HG03469 (cell line): ENCODE data around the gene ANKRD16.
"Not testable (repeated sequence)": the region's sequence is repeated elsewhere in the genome, so short reads cannot be mapped to it uniquely, and the experiment has no call there.

Experiments used
- ATAC-seq: cut with Tn5 transposase; IDR thresholded peaks from one replicate; pipeline ENCODE4 v1.9.1; 2021; ENCODE audit warnings: mild to moderate bottlenecking, moderate library complexity, moderate number of reproducible peaks; ENCODE audit not compliant: unreplicated experiment

ANKRD16 gene

GRCh38 chr10:5889624-5890451, at the start of gene ANKRD16, which contains the start of gene FBH1:
Gene ANKRD16, minus strand, starts transcription at chr10:5889893. Its CDS starts 539 bp downstream, at chr10:5889354.
Gene FBH1, plus strand, starts transcription at chr10:5890243. Its CDS starts 103 bp downstream, at chr10:5890346.
- peak; percentile 83 for ATAC-seq

DNA sequence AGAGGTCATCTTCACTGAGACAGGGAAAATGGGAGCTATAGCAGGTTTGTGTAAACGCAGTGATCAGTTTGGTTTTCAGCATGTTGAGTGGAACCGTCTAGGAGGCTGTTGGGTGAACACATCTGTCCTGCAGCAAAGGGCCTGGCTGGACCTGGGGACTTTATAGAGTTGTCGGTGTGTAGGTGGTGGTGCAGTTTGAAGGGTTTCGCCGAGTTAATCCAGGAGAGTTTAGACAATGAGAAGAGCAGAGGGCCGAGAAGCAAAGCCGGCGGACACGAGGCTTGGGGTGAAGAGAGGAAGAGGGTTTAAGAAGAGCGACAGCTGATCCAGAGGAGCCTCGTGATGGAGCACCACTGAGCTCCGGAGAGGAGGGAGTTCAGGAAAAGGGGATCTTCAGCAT, 48.6 kb upstream of the ANKRD16 start:
- ATAC-seq: no peak

DNA sequence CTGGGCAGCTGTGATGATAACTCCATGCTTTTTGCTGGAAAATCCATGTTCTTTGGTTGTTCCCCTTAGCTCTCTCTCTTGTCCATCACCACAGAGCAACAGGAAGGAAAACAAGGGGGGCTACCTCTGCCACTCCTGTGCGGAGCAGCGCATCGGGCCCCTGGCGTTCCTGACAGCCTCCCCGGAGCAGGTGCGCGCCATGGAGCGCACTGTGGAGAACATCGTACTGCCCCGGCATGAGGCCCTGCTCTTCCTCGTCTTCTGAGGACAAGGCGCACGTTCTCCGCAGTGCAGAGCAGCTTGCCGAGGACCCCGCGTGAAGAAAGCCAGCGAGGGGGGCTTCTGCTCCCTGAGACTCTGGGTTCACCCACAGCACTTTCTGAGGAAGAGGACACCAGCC, 47.3 kb upstream of the ANKRD16 start:
- ATAC-seq: no peak

- ATAC-seq: no peak
Observed at GRCh38 chr10:5935628-5936027, 45.9 kb upstream of the ANKRD16 start.

DNA sequence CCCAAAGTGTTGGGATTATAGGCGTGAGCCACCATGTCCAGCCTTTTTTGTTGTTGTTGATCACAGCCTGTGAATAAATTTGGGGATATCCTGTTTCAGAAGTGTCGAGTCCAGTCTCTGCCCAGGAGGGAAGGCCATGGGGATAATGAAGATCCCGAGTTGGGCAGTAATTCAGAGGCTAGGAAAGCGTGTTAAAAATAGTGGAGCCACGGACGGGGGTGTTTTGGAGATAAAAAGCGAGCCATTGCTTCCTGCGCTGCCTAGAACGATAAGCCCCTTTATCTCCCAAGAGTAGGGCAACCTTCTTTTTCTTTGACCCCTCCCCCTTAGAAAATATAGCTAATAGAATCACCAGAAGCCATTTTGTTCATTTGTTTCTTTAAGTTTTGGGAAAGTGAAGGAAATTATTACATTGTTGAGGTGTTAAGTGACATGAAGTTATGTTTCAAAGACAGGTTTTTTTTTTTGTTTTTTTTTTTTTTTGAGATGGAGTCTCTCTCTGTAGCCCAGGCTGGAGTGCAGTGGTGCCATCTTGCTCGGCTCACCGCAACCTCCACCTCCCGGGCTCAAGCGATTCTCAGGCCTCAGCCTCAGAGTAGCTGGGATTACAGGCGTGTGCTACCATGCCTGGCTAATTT, 44.3 kb upstream of the ANKRD16 start:
- ATAC-seq: no peak

DNA sequence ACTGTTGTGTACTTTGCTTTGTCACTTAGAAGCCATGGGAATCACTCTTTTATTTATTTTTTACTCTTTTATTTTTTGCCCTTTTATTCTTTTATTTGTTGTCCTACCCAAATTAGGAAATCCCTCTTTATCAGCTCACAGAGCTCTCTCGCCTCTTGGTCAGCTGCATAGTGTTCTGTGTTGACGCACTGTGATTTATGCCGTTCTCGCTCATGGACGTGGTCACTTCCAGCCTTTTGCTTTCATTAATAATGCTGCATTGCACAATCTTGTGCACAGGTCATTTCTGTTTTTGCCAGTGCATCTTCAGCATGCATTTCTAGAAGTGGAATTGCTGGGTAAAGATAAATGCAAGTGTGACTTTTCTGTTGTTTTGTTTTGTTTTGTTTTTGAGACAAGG, 42.7 kb upstream of the ANKRD16 start:
- no peak for ATAC-seq

DNA sequence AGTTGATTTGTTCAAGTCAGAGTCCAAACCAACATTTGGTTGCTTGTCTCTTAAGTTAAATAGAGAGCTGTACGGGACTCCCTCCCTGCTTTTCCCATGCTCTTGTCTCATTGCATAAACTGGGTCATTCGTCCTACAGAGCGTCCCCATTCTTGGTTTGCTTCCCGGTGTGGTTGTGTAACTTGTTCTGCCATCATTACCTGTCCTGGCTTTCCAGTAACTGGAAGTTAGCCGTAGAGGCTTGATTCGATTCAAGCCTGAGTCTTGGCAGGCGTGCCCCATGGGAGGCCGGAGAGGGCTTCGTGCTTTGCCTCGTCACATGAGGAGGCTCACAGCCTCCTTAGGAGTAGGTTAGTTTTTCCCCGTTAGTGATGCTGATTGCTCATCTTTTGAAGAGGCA, 40.6 kb upstream of the ANKRD16 start:
- no peak for ATAC-seq

DNA sequence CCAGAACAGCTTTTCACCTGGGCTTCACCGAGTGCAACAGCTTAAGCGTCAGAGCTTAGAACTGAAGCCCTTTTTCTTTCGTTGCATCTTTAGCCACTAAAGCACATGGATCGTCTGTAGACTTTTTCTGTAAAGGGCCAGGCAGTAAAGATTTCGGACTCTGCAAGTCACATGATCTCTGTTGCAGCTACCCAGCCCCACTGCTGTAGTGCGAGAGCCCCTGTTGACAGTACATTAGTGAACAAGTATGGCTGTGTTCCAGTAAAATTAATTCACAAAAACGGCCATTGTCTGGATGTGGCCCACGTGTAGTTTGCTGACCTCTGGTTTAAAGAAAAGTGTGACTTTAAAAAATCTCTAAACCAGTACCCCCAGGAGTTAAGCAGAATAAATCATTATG, 39.7 kb upstream of the ANKRD16 start:
- no peak for ATAC-seq

DNA sequence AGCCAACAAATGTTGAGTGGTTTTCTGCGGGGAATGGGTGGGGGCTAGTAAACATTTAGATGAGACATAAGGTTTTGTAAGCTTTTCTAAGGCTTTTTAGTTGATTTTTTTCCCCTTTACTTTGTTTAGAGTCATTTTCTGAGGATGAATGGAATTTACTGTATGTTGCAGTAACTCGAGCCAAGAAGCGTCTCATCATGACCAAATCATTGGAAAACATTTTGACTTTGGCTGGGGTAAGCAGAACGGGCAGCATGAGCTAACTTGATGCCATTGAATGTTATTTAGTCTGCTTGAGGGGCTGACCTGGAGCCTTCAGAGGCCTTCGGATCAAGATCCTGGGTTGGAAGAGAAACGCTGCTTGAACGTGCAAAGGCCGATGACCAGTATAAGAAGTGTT, 37.6 kb upstream of the ANKRD16 start:
- ATAC-seq: no peak

GRCh38 chr10:5924889-5925288, 35.2 kb upstream of the ANKRD16 start:
- ATAC-seq: no peak

DNA sequence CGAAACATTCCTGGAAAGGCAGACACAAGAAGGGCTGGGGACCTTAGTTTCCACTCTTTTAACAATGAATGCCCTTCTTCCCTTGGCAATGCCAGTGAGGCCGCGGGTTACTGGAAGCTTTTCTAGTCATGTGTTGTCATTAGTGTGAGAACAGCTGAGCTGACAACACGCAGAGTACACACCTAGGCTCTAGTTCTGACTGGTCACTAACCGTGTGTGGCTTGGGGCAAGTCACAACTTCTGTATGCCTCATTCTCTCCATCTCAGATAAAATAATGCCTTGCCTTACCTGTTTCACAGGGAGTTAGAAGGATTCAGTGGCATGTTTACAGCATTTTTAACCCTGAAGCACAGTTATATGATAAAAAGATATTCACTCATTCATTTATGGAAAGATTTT, 32.1 kb upstream of the ANKRD16 start:
- ATAC-seq: no peak

GRCh38 chr10:5919568-5919967, 29.9 kb upstream of the ANKRD16 start:
- ATAC-seq: no peak

DNA sequence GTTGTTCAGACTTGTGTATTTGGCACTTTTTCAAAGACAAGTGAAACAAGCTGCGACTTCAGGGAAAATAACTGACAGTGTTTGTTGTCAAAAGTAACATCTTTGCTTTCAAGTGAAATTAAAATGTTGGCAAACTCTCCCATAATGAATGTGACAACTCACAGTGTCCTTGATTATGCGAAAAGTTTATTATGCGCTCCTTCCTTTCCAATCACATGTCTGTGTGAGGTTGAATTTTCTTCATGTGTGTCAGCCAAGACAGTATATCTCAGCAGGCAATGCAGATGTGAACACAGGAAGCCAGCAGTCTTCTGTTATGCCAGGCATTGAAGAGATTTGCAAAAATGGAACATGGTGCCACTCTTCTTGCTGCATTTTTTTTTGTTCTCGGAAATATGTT, 29.1 kb upstream of the ANKRD16 start:
- no peak for ATAC-seq

DNA sequence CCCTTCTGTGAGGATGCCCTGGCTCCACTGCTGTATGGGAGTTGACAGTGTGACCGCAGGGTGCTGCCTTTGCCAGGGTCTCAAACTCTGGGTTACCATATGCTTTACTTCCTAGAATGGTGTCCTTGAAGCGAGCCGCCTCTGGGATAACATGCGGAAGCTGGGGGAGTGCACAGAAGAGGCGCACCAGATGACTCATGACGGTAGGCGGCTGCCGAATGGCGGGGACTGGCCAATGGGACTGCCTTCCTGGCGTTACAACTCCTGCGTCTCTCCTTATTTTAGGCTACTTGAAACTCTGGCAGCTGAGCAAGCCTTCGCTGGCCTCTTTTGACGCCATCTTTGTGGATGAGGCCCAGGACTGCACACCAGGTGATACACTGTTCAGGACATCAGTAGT, 27.6 kb upstream of the ANKRD16 start:
- ATAC-seq: no peak

DNA sequence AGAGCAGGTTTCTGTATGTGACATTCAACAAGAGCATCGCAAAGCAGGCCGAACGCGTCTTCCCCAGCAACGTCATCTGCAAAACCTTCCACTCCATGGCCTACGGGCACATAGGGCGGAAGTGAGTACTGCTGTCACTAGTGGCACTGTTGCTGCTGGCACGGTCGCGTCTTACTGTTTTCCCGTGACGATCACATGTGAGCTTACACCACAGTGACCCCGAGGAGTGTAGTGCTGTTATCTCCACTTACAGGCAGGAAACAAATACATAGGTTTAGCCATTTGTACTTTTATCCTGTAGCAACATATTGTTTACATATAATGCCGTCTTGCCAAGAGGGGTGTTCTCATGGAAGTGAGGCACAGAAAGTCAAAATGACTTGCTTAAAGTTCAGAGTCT, 25.8 kb upstream of the ANKRD16 start:
- no peak for ATAC-seq

DNA sequence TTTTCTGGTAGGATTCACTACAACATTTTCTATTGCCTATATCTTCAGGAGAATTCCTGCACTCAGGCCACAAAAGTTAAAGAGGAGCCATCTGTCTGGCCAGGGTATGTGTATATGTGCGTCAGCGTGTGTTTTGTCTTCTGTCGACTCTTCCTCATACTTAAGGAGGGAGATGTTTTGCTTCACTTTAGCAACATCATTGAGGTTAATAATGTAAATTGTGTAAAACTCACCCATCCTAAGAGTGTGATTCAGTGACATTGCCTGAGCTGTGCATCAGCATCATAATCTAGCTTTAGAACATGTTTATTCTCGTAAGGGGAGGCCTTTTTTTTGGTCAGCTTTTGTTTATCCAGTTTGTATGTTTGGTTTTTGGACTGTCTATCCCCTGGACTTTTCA, 24.0 kb upstream of the ANKRD16 start:
- ATAC-seq: no peak

DNA sequence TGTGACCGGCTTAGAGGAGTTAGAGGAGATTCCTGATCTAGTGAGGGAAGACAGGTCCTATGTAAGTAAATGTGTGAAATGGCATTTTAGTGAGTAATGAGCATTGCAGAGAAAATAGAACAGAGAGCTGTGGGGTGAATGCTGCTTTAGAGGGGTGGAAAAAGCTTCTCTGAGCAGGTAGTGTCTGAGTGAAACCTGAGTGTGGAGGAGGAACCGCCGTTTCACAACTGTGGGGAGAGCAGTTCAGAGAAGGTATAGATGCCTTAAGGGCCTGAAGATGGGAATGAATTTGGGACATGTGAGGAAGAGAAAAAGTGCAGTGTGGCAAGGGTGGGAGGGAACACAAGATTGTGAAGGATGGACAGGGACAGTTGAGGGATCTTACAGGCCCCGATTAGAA, 22.0 kb upstream of the ANKRD16 start:
- no peak for ATAC-seq

- no peak for ATAC-seq
Observed at GRCh38 chr10:5910323-5911100, 20.8 kb upstream of the ANKRD16 start.

DNA sequence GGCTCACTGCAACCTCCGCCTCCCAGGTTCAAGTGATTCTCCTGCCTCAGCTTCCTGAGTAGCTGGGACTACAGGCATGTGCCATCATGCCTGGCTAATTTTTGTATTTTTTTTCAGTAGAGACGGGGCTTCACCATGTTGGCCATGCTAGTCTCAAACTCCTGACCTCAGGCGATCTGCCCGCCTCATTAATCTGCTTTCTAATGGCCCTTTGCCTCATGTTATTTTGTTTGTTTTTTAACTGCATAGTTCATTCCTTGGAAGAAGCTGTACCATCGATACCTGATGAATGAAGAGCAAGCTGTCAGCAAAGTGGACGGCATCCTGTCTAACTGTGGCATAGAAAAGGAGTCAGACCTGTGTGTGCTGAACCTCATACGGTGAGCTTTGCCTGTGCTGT, 19.0 kb upstream of the ANKRD16 start:
- not testable (repeated sequence) for ATAC-seq

DNA sequence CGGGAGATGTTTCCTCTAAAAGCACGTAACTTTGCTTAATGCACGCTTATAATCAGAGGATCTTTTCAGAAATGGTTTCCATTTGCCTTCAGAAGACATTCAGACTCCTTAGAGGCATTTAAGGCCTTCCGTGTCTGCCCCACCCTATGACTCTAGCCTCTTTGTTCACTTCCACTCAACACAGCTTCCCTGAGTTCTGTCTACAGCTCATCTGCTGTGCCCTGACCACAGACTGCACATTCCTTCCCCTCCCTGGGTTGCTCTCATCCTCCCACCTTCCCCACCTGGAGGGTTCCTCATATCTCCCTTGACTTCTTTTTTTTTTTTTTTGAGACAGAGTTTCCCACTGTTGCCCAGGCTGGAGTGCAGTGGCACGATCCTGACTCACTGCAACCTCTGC, 17.0 kb upstream of the ANKRD16 start:
- no peak for ATAC-seq

DNA sequence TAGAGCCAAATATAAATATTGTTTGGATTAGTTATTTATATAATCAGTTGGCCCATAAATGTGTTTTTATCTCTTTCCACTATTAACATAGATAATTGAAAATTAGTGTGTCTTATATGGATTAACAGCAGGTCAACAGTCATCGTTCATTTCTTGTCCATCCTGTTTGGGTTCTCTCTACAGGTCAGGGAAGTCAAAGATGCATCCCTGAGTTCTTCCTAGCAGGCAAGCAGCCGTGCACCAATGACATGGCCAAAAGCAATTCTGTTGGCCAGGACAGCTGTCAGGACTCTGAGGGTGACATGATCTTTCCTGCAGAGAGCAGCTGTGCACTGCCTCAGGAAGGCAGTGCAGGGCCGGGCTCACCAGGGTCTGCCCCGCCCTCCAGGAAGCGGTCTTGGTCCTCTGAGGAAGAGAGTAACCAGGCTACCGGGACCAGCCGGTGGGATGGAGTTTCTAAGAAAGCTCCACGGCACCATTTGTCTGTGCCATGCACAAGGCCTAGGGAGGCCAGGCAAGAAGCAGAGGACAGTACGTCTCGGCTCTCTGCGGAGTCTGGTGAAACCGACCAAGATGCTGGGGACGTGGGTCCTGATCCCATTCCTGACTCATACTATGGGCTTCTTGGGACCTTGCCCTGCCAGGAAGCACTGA, 16.3 kb upstream of the ANKRD16 start:
- no peak for ATAC-seq
